Liver (tissue), 3 donors: ENCODE results near the gene HNRNPUL2.

Experiments used
- ATF3 ChIP-seq: IDR thresholded peaks from 2 replicates; pipeline ENCODE4 v1.6.1; 2016; ENCODE audit warnings: antibody characterized with exemption
- CTCF ChIP-seq: fragments of 150-350 bp; IDR thresholded peaks from 2 replicates; pipeline ENCODE4 v1.5.1; 2017; ENCODE audit warnings: improper control_type of control experiment, low read depth, low read length; ENCODE audit not compliant: missing input control
- GABPA ChIP-seq, 2 donors: IDR thresholded peaks in 1 of 2; conservative IDR thresholded peaks in 1 of 2; 2 replicates each; pipeline ENCODE4 v1.6.1; 2016; ENCODE audit warnings: antibody characterized with exemption in 2 of 2, mild to moderate bottlenecking in 1 of 2, moderate library complexity in 1 of 2
- JUND ChIP-seq, 2 donors: IDR thresholded peaks; 2 replicates each; pipeline ENCODE4 v1.6.1; 2016; ENCODE audit warnings: antibody characterized with exemption in 2 of 2
- MAX ChIP-seq: IDR thresholded peaks from 2 replicates; pipeline ENCODE4 v1.6.1; 2016; ENCODE audit warnings: antibody characterized with exemption
- NR2F2 ChIP-seq: IDR thresholded peaks from 2 replicates; pipeline ENCODE4 v1.6.1; 2016; ENCODE audit warnings: antibody characterized with exemption
- RAD21 ChIP-seq, 2 donors: IDR thresholded peaks; 2 replicates each; pipeline ENCODE4 v1.6.1; 2016; ENCODE audit warnings: antibody characterized with exemption in 2 of 2, mild to moderate bottlenecking in 2 of 2
- REST ChIP-seq: IDR thresholded peaks from 2 replicates; pipeline ENCODE4 v1.6.1; 2016; ENCODE audit warnings: antibody characterized with exemption, mild to moderate bottlenecking
- RXRA ChIP-seq, 2 donors: IDR thresholded peaks; 2 replicates each; pipeline ENCODE4 v1.6.1; 2017 to 2018; ENCODE audit warnings: antibody characterized with exemption in 2 of 2, mild to moderate bottlenecking in 1 of 2
- YY1 ChIP-seq: IDR thresholded peaks from 2 replicates; pipeline ENCODE4 v1.6.1; 2016; ENCODE audit warnings: antibody characterized with exemption, mild to moderate bottlenecking
- TF ChIP-seq, protein P1 (sequence below): IDR thresholded peaks from 2 replicates; pipeline ENCODE4 v1.6.1; 2016; ENCODE audit warnings: antibody characterized with exemption
- donor health status: healthy.
- donor health status: healthy.

- TF ChIP-seq JUND (IDR thresholded peaks at IDR 0.05) (no peak), CTCF (no peak), NR2F2 (no peak), ATF3 (no peak), RAD21 (IDR thresholded peaks at IDR 0.05) (no peak), GABPA (IDR thresholded peaks at IDR 0.05 in 1 of 2, conservative IDR thresholded peaks at IDR 0.05 in 1 of 2) (no peak), REST (no peak), MAX (no peak), YY1 (no peak), RXRA (IDR thresholded peaks at IDR 0.05) (no peak)
- TF ChIP-seq, protein P1, sequence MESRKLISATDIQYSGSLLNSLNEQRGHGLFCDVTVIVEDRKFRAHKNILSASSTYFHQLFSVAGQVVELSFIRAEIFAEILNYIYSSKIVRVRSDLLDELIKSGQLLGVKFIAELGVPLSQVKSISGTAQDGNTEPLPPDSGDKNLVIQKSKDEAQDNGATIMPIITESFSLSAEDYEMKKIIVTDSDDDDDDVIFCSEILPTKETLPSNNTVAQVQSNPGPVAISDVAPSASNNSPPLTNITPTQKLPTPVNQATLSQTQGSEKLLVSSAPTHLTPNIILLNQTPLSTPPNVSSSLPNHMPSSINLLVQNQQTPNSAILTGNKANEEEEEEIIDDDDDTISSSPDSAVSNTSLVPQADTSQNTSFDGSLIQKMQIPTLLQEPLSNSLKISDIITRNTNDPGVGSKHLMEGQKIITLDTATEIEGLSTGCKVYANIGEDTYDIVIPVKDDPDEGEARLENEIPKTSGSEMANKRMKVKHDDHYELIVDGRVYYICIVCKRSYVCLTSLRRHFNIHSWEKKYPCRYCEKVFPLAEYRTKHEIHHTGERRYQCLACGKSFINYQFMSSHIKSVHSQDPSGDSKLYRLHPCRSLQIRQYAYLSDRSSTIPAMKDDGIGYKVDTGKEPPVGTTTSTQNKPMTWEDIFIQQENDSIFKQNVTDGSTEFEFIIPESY, result no peak
These were observed 27.9 kb upstream of the HNRNPUL2 start for GRCh38 chr11:62755086-62755615.
